Stimulated activated memory B cell treated with anti-CD40 and anti-IgM and Interleukin-4, amounts not matched to agents 10 μg/mL and 1 μg/mL and 100 μg/mL, for 72 hours (primary cell): ENCODE results near the gene AKIRIN2.
"Not testable (repeated sequence)": the region's sequence is repeated elsewhere in the genome, so short reads cannot be mapped to it uniquely, and the experiment has no call there.

ENCODE experiments used
- ATAC-seq: fragments of 150-1000 bp; cut with Tn5 transposase; 2 replicates; pipeline ENCODE4 v1.10.0; 2021
- H3K27ac Mint-ChIP-seq: one replicate; pipeline ENCODE4 v1.8.0; 2022; ENCODE audit warnings: mild to moderate bottlenecking, mixed read lengths
- H3K27me3 Mint-ChIP-seq: one replicate; pipeline ENCODE4 v1.8.0; 2022; ENCODE audit warnings: mixed read lengths
- H3K36me3 Mint-ChIP-seq: one replicate; pipeline ENCODE4 v1.8.0; 2022; ENCODE audit warnings: mixed read lengths
- H3K4me1 Mint-ChIP-seq: one replicate; pipeline ENCODE4 v1.8.0; 2022; ENCODE audit warnings: mixed read lengths
- H3K4me3 Mint-ChIP-seq: one replicate; pipeline ENCODE4 v1.8.0; 2022; ENCODE audit warnings: mild to moderate bottlenecking, moderate library complexity, mixed read lengths
- H3K9me3 Mint-ChIP-seq: one replicate; pipeline ENCODE4 v1.8.0; 2022; ENCODE audit warnings: mixed read lengths

AKIRIN2 gene

DNA sequence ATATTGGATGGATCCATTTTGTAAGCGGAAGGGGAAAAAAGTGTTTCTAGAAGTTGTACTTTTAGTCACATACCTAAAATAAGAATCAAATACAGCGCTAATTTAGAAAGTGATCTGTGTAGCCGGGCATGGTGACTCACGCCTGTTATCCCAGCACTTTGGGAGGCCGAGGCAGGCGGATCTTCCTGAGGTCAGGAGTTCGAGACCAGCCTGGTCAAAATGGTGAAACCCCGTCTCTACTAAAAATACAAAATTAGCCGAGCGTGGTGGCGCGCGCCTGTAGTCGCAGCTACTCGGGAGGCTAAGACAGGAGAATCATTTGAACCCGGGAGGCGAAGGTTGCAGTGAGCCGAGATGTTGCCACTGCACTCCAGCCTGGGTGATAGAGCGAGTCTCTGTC, 1.0 kb upstream of the AKIRIN2 start:
- H3K4me3 Mint-ChIP-seq, result peak overlapping the region; percentile 85
- peaks cover 15% of the 10 kb centered on the region for H3K36me3 Mint-ChIP-seq
- H3K4me1 Mint-ChIP-seq, result peaks cover 34% of the 10 kb centered on the region

DNA sequence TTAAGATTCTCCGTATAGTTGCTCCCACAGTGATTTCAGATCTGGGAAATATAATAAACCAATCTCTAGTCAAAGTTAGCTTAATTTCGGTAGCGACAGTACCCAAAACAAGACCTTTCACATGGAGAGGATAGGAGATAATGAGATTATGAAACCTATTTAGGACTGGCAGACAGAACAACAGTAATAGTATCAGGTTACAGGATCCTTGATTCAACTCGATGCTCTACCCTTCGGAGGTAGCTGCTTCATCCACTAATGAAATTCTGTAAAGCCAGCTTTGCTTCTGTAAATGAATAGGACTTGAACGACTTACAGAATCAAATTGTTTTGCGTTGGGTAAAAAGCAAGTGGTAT, 534 bp upstream of the AKIRIN2 start:
- H3K4me1 Mint-ChIP-seq, result peaks cover 38% of the 10 kb centered on the region
- no peaks in the 10 kb centered on the region for H3K27me3 Mint-ChIP-seq
- peak; percentile 3 for ATAC-seq
- peaks cover 15% of the 10 kb centered on the region for H3K36me3 Mint-ChIP-seq
- H3K9me3 Mint-ChIP-seq, result no peaks in the 10 kb centered on the region
- peak overlapping the region; percentile 85 for H3K4me3 Mint-ChIP-seq
- peak overlapping the region; percentile 91 for H3K27ac Mint-ChIP-seq

More for the DNA sequence above, 1.0 kb upstream of the AKIRIN2 start:
- H3K27me3 Mint-ChIP-seq, ATAC-seq, H3K9me3 Mint-ChIP-seq: not testable (repeated sequence)
- peak overlapping the region; percentile 91 for H3K27ac Mint-ChIP-seq

DNA sequence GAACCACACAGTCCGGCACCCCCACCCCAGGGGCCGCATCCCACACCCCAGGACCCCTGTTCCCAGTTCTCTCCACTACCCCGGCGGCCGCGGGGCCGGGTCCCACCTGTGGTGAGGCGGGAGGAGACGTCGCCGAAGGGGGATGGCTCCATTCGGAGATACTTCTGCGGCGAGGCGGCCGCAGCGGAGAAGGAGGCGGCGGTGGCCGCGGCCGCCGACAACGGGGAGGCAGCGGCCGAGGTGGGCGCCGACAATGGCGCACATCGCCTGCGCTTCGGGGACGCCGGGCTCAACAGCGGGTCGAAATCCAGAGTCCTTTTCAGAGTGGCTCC, 723 bp downstream of the AKIRIN2 start:
- H3K36me3 Mint-ChIP-seq, result peaks cover 15% of the 10 kb centered on the region
- peaks cover 47% of the 10 kb centered on the region for H3K4me1 Mint-ChIP-seq
- no peaks in the 10 kb centered on the region for H3K9me3 Mint-ChIP-seq
- peak; percentile 0 for ATAC-seq
- H3K27me3 Mint-ChIP-seq, result no peaks in the 10 kb centered on the region
- H3K27ac Mint-ChIP-seq, result peak overlapping the region; percentile 91
- H3K4me3 Mint-ChIP-seq, result peak overlapping the region; percentile 85

DNA sequence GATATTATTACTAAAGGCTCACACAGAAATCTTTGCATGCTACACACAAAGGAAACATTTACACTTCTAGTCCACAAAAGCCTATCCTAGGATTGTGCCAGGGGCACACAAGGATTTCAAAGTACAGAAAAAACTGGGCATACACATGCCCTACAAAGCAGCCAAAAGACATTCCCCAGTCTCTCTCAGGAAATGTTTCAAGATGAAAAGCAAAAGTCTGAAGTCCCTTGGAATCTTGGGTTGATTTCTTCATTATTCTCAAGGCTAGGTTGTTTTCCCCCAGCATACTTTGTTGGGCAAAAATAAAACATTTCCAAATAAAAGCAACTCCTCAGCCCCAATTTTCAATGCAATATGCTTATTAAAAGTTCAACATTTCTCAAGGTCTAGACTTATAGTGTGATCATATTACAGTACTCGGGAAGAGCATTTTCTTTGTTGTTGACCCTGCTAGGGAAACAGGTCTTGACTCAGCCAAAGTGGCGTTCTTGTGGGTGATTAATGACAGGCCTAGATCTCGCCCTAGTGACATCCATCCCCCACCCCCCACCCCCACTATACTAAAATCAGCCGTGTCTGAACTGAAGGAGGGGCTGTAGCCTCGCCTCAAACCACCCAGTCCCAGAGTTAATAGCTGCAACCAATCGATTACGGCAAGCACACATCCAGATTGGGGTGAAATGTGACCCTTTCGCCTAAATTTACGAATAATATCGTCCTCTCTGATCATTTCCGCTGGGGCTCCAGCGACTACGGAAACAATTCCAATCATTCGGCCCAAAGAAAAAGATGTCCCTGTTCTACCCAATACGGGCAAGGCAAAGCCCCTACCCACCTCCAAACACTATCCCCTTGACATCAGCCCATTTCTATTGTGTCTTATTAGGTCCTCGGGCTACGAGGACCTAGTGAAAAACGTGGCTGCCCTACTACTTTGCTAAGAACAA, 1.4 kb downstream of the AKIRIN2 start:
- H3K4me1 Mint-ChIP-seq, result peaks cover 52% of the 10 kb centered on the region
- no peak for ATAC-seq

DNA sequence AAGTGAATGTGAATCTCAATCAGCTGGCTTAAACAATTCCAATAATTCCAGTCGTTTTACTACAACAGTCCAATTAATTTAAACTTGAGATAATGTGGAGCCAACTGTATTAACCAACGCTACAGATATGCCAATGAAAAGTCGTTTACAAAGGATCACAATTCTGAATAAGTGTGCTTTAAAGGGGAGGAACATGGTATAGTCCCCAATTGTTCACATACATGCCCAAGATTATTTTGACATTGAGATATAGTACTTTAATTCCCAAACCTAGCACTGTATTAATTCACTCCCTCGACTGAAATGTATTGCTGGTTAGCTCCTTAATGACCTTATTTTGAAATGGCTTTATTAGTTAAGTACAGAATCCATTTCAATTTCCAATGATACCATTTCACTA, 2.5 kb downstream of the AKIRIN2 start:
- Mint-ChIP-seq H3K4me1 (peaks cover 51% of the 10 kb centered on the region), H3K27ac (peak overlapping the region; percentile 91), H3K36me3 (peaks cover 15% of the 10 kb centered on the region), H3K27me3 (no peaks in the 10 kb centered on the region), H3K9me3 (no peaks in the 10 kb centered on the region), H3K4me3 (peak overlapping the region; percentile 85)
- no peak for ATAC-seq

More for the DNA sequence above, 1.4 kb downstream of the AKIRIN2 start:
- Mint-ChIP-seq H3K27me3 (no peaks in the 10 kb centered on the region), H3K27ac (peak overlapping the region; percentile 91), H3K36me3 (peaks cover 15% of the 10 kb centered on the region), H3K4me3 (peak overlapping the region; percentile 85), H3K9me3 (no peaks in the 10 kb centered on the region)

DNA sequence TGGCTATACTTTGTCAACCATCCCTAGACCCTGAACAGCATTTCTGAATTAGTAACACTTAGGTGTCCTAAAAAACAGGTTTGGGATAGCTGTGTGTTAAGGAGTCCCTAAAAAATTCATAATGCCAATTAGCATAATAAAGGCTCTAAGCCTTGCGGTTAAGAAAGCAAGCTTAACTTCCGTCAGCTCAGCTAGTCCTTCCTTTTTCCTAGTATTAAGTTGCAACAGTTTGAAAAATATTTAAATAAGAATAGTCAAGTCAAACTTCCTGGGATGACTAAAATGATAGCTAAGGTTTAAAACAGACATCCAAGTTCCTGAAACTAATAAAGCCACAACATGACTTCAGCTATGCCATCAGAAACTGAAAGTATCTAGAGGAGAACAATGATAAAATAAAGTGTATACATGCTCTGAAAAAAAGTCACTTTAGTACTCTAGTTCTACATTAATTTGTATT, 3.5 kb downstream of the AKIRIN2 start:
- peak overlapping the region; percentile 85 for H3K4me3 Mint-ChIP-seq

DNA sequence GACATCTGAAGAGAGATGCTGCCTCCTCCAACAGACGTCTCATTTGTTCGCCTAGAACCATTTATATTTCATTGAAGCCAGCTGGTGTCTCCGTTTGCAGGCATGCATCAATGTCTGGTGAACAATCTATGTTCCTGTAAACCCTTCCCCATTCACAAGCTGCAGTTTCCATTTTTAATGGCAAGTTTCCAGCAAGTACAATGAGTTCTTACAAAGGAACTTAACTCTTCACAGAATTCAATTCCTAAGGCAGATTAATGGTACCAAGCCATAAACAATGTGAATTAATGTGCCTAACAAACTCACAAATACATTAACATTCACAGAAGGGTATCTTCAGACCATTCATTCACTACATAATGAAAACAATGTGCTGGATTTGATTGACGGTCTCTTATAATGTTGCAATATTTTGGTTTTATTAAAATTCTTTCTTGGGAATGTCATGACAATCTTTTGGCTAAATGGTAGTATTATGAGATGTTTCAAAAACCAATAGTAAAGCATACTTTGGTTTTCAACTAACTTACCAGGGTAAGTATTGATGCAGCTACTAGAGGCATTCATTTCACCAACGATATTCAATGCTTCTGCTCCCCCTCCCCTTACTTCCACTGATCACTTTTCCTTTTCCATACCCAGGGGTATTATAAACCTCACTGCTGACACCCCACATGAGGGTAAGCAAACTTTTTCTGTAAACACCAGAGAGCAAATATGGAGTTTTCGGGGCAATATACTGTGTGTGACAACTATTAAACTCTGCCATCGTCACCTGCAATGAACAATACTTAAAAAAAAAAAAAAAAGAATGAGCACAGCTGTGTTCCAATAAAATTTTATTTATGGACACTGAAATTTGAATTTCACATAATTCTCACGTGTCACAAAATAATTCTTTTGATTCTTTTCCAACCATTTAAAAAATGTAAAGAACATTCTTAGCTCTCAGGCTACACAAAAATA, 4.2 kb downstream of the AKIRIN2 start:
- H3K4me1 Mint-ChIP-seq, result peaks cover 63% of the 10 kb centered on the region
- H3K27ac Mint-ChIP-seq, result no peak overlapping the region
- no peak for ATAC-seq
- peak overlapping the region; percentile 85 for H3K4me3 Mint-ChIP-seq
- no peaks in the 10 kb centered on the region for H3K9me3 Mint-ChIP-seq
- no peaks in the 10 kb centered on the region for H3K27me3 Mint-ChIP-seq
- H3K36me3 Mint-ChIP-seq, result peaks cover 15% of the 10 kb centered on the region

More for the DNA sequence above, 3.5 kb downstream of the AKIRIN2 start:
- Mint-ChIP-seq H3K4me1 (peaks cover 60% of the 10 kb centered on the region), H3K9me3 (no peaks in the 10 kb centered on the region), H3K27ac (no peak overlapping the region), H3K27me3 (no peaks in the 10 kb centered on the region), H3K36me3 (peaks cover 15% of the 10 kb centered on the region)
- no peak for ATAC-seq

DNA sequence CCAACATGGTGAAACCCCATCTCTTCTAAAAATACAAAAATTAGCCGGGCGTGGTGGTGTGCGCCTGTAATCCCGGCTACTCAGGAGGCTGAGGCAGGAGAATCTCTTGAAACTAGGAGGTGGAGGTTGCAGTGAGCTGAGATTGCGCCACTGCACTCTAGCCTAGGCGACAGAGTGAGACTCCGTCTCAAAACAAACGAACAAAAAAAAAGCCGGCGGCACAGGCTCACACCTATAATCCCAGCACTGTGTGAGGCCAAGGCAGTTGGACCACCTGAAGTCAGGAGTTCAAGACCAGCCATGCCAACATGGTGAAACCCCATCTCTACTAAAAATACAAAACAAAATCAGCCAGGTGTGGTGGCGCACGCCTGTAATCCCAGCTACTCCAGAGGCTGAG, 5.2 kb downstream of the AKIRIN2 start:
- peaks cover 70% of the 10 kb centered on the region for H3K4me1 Mint-ChIP-seq
- not testable (repeated sequence) for ATAC-seq, H3K27ac Mint-ChIP-seq, H3K4me3 Mint-ChIP-seq, H3K27me3 Mint-ChIP-seq, H3K9me3 Mint-ChIP-seq
- H3K36me3 Mint-ChIP-seq, result peaks cover 15% of the 10 kb centered on the region

DNA sequence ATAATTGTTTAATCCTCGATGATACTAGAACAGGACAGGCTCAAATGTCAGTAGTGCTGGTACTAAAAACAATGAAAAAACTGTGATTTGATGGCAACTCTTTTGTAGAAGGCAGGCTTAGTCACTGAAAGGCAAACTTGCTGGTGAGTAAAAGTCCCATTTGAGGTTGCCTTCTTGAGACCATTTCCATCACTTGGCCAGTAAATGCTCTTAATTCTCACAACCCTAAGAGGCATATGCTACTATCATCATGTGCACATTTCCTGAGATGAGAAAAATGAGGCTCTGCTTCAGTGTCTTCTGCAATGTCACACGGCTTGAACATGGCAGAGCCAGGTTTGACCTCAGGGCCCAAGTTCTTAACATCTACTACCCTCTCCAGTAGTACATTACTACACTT, 9.9 kb downstream of the AKIRIN2 start:
- Mint-ChIP-seq H3K9me3 (no peaks in the 10 kb centered on the region), H3K27me3 (no peaks in the 10 kb centered on the region), H3K4me3 (no peak overlapping the region), H3K27ac (peak overlapping the region; percentile 53), H3K36me3 (peaks cover 9% of the 10 kb centered on the region), H3K4me1 (peaks cover 74% of the 10 kb centered on the region)
- no peak for ATAC-seq

DNA sequence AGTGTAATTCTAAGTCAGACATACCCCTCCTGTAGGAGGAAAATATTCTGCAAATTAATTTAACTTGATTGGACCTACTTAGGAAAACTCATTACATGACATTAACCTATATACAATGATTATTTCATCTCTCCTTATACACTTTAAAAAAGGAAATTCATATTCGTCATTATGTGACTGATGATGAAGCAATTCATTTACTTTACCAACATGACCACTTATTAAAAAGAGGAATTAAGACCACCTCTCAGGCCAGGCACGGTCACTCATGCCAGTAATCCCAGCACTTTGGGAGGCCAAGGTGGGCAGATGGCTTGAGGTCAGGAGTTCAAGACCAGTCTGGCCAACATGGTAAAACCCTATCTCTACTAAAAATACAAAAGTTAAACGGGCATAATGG, 11.6 kb downstream of the AKIRIN2 start:
- Mint-ChIP-seq H3K36me3 (peaks cover 22% of the 10 kb centered on the region), H3K4me3 (no peak overlapping the region), H3K27ac (peak overlapping the region; percentile 53), H3K27me3 (no peaks in the 10 kb centered on the region), H3K9me3 (no peaks in the 10 kb centered on the region), H3K4me1 (peaks cover 78% of the 10 kb centered on the region)
- no peak for ATAC-seq

DNA sequence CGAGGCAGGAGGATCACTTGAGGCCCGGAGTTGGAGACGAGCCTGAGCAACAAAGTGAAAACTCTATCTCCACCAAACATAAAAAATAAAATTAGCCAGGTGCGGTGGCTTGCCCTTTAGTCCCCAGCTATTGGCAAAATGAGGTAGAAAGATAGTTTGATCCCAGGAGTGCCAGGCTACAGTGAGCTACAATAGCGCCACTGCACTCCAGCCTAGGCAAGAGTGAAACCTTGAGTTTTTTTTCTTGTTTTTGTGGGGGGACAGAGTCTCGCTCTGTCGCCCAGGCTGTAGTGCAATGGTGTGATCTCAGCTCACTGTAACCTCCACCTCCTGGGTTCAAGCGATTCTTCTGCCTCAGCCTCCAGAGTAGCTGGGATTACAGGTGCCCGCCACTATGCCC, 14.1 kb downstream of the AKIRIN2 start:
- H3K9me3 Mint-ChIP-seq, H3K27ac Mint-ChIP-seq, H3K27me3 Mint-ChIP-seq, ATAC-seq: not testable (repeated sequence)
- Mint-ChIP-seq H3K4me1 (peaks cover 80% of the 10 kb centered on the region), H3K36me3 (peaks cover 26% of the 10 kb centered on the region), H3K4me3 (peak overlapping the region; percentile 34)

DNA sequence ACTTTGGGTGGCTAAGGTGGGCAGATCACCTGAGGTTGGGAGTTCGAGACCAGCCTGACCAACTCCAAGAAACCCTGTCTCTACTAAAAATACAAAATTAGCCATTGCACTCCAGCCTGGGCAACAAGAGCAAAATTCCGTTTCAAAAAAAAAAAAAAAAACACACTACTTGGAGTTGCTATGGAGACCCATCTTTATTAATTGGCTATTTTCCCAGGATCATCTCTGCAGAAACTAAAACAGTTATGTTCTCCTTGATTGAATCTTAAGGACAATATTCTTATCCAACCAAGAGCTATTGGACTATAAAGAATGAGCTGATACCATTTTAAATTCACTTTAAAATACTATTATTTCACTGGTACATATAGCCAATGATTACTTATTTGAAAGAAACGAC, 14.7 kb downstream of the AKIRIN2 start:
- Mint-ChIP-seq H3K4me3 (no peak overlapping the region), H3K27me3 (no peaks in the 10 kb centered on the region), H3K36me3 (peaks cover 31% of the 10 kb centered on the region), H3K27ac (no peak overlapping the region), H3K4me1 (peaks cover 80% of the 10 kb centered on the region), H3K9me3 (no peaks in the 10 kb centered on the region)
- ATAC-seq, result no peak

DNA sequence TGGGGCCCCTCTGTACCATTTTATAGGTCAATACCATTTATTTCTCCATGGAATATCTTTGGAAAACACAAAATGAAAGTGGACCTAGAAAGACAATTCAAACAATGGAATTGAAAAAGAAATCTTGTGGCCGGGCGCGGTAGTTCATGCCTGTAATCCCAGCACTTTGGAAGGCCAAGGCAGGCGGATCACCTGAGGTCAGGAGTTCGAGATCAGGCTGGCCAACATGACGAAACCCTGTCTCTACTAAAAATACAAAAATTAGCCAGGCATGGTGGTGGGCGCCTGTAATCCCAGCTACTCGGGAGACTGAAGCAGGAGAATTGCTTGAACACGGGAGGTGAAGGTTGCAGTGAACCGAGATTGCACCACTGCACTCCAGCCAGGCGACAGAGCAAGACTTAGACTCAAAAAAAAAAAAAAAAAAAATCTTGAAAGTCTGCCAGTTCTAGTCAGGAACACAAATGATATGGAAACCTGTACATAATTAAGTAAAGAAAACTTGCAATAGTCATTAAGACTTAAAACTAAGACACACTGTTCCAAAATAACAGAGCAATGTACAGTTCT, 15.3 kb downstream of the AKIRIN2 start:
- H3K9me3 Mint-ChIP-seq, H3K4me3 Mint-ChIP-seq, ATAC-seq, H3K27me3 Mint-ChIP-seq: not testable (repeated sequence)
- Mint-ChIP-seq H3K27ac (peak overlapping the region; percentile 20), H3K36me3 (peaks cover 32% of the 10 kb centered on the region), H3K4me1 (peaks cover 76% of the 10 kb centered on the region)

DNA sequence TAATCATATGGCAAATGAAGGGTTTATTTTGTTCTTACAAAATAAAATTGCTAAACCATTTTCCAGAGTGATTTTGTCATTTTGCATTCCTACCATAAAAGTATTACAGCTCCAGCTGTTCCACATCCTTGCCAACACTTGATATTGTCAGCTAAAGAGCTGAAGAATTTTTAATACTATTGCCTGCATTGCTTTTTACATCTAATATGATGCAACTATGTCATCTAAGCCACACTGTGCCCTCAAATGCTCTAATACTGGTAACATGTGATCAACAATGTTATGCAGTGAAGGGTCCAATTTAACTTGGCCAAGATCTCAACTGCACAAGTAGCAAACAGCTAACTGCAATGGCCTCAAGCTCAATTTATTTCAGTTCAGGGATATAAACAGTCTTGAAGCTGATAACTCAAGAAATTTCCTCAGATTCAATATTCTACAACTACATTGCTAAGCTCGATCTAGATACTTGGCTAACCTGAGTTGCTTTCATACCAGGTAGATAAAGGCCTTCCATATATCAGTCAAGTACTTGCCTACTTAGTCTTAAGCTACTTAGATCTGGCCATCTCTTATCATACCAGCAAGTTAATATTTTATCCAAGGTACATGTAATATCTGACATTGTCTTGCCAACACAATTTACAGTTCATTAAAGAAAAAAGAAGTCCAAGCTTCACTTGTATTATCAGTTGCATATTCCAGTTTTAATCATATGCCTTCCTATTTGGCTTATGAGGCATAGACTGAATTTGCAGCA, 17.0 kb downstream of the AKIRIN2 start:
- no peak overlapping the region for H3K4me3 Mint-ChIP-seq
- peaks cover 62% of the 10 kb centered on the region for H3K4me1 Mint-ChIP-seq
- no peaks in the 10 kb centered on the region for H3K9me3 Mint-ChIP-seq
- no peak for ATAC-seq
- H3K36me3 Mint-ChIP-seq, result peaks cover 26% of the 10 kb centered on the region
- no peaks in the 10 kb centered on the region for H3K27me3 Mint-ChIP-seq
- peak overlapping the region; percentile 73 for H3K27ac Mint-ChIP-seq
